HG03565 (cell line): ENCODE results near the gene EHBP1L1.

Experiments
- ATAC-seq: cut with Tn5 transposase; IDR thresholded peaks from one replicate; pipeline ENCODE4 v1.9.1; 2021; ENCODE audit warnings: mild to moderate bottlenecking, moderate library complexity; ENCODE audit not compliant: unreplicated experiment

EHBP1L1 gene

GRCh38 chr11:65592858-65593517 is 17.1 kb downstream of the EHBP1L1 start:
- no peak for ATAC-seq

GRCh38 chr11:65593518-65594414 is 17.9 kb downstream of the EHBP1L1 start:
- no peak for ATAC-seq

GRCh38 chr11:65595131-65595530 is 19.3 kb downstream of the EHBP1L1 start:
- no peak for ATAC-seq

GRCh38 chr11:65595543-65596281 is 19.9 kb downstream of the EHBP1L1 start, which contains the start of gene KCNK7:
TSS of gene KCNK7 (minus strand) at chr11:65595800. CDS start at chr11:65595772, 28 bp downstream.
- ATAC-seq: no peak

- no peak for ATAC-seq
Measured at GRCh38 chr11:65596520-65596919, 20.7 kb downstream of the EHBP1L1 start.

- no peak for ATAC-seq
Measured at GRCh38 chr11:65598258-65598699, 22.4 kb downstream of the EHBP1L1 start.

- no peak for ATAC-seq
Measured at GRCh38 chr11:65599216-65599954, 23.5 kb downstream of the EHBP1L1 start.

- ATAC-seq: no peak
Measured at GRCh38 chr11:65599955-65600246, 24.0 kb downstream of the EHBP1L1 start.

- ATAC-seq: no peak
Measured at GRCh38 chr11:65604258-65604657, 28.4 kb downstream of the EHBP1L1 start.

- ATAC-seq: no peak
Measured at GRCh38 chr11:65606876-65607613, 31.2 kb downstream of the EHBP1L1 start.

- no peak for ATAC-seq
Measured at GRCh38 chr11:65607614-65608426, 32.0 kb downstream of the EHBP1L1 start.

GRCh38 chr11:65609229-65609628 is 33.4 kb downstream of the EHBP1L1 start:
- ATAC-seq: no peak

- no peak for ATAC-seq
Measured at GRCh38 chr11:65609665-65610064, 33.8 kb downstream of the EHBP1L1 start.

GRCh38 chr11:65610404-65610803 is 34.6 kb downstream of the EHBP1L1 start:
- no peak for ATAC-seq

GRCh38 chr11:65611028-65611757 is 35.3 kb downstream of the EHBP1L1 start:
- ATAC-seq: no peak

GRCh38 chr11:65611758-65612603 is 36.1 kb downstream of the EHBP1L1 start:
- ATAC-seq: no peak

- ATAC-seq: no peak
Measured at GRCh38 chr11:65612691-65613090, 36.8 kb downstream of the EHBP1L1 start.
